HG02973 (cell line): ENCODE results near the gene PLVAP.

Source experiments
- ATAC-seq: cut with Tn5 transposase; IDR thresholded peaks from one replicate; pipeline ENCODE4 v1.9.1; 2021; ENCODE audit warnings: moderate library complexity; ENCODE audit not compliant: unreplicated experiment

Gene PLVAP

GRCh38 chr19:17324357-17325114 is 52.6 kb downstream of the PLVAP start:
- ATAC-seq, result no peak

GRCh38 chr19:17323964-17324332 is 53.2 kb downstream of the PLVAP start:
- ATAC-seq, result no peak

GRCh38 chr19:17323300-17323963 is 53.7 kb downstream of the PLVAP start:
- ATAC-seq, result no peak

GRCh38 chr19:17322854-17323253 is 54.3 kb downstream of the PLVAP start:
- ATAC-seq, result no peak

GRCh38 chr19:17321655-17322489 is 55.3 kb downstream of the PLVAP start:
- no peak for ATAC-seq

- ATAC-seq, result no peak
Observed at GRCh38 chr19:17320435-17320834, 56.7 kb downstream of the PLVAP start.

GRCh38 chr19:17319473-17320238 is 57.5 kb downstream of the PLVAP start:
- ATAC-seq, result no peak

GRCh38 chr19:17318966-17319365 is 58.2 kb downstream of the PLVAP start:
- ATAC-seq, result no peak

- no peak for ATAC-seq
Observed at GRCh38 chr19:17314007-17314593, 63.0 kb downstream of the PLVAP start.

- ATAC-seq, result no peak
Observed at GRCh38 chr19:17312189-17313113, 64.7 kb downstream of the PLVAP start.

GRCh38 chr19:17311455-17312188 is 65.5 kb downstream of the PLVAP start:
- no peak for ATAC-seq

- ATAC-seq, result no peak
Observed at GRCh38 chr19:17309965-17310461, 67.1 kb downstream of the PLVAP start.

- ATAC-seq, result peak; percentile 42
Observed at GRCh38 chr19:17309198-17309964, 67.8 kb downstream of the PLVAP start, which contains the start of gene DDA1. Gene DDA1 (plus strand): TSS chr19:17309563. CDS start chr19:17309655, 92 bp downstream.

GRCh38 chr19:17307876-17308377 is 69.2 kb downstream of the PLVAP start:
- ATAC-seq, result no peak

- ATAC-seq, result no peak
Observed at GRCh38 chr19:17306285-17306714, 70.8 kb downstream of the PLVAP start.

- peak; percentile 49 for ATAC-seq
Observed at GRCh38 chr19:17305517-17306284, 71.4 kb downstream of the PLVAP start, which contains the start of gene MRPL34. Gene MRPL34 (plus strand): TSS chr19:17305872. CDS start chr19:17305893, 21 bp downstream.

- no peak for ATAC-seq
Observed at GRCh38 chr19:17305216-17305516, 72.0 kb downstream of the PLVAP start.
